ENCODE measurements around the gene BARX2. TPM values are rescaled to one million over a fixed set of nuclear protein-coding genes. Genes with fewer than 3 reads are reported as not detected.

Gene BARX2
- total and polyA plus RNA-seq, 5 donors: not detected

GRCh38 chr11:129402206-129403171 is 26.8 kb downstream of the BARX2 start:
- intact Hi-C loops (cut with DNase I): no loop called here
- Histone ChIP-seq H3K9me3 (ENCODE audit: control insufficient read depth, low read length) (no peaks in the 10 kb centered on the region), H3K27ac (ENCODE audit: low read length) (no peak overlapping the region), H3K4me1 (ENCODE audit: control insufficient read depth, insufficient read depth, low read length) (no peaks in the 10 kb centered on the region), H3K4me3 (ENCODE audit: low read length) (no peak overlapping the region), H3K27me3 (ENCODE audit: control insufficient read depth, insufficient read depth) (no peaks in the 10 kb centered on the region)
- ATAC-seq (no peak), DNase-seq (no peak)
- WGBS: 83% methylated on average over 3 of the region's 3 CpGs

- DNase-seq (no peak), ATAC-seq (no peak)
- H3K4me3 ChIP-seq (ENCODE audit: low read length): no peak overlapping the region
- H3K27me3 ChIP-seq (ENCODE audit: control insufficient read depth, insufficient read depth): no peaks in the 10 kb centered on the region
- WGBS: 76% methylated on average over 4 of the region's 4 CpGs
- H3K9me3 ChIP-seq (ENCODE audit: control insufficient read depth, low read length): no peaks in the 10 kb centered on the region
- intact Hi-C loops (cut with DNase I): no loop called here
- H3K27ac ChIP-seq (ENCODE audit: low read length): no peak overlapping the region
- no peaks in the 10 kb centered on the region for H3K4me1 ChIP-seq (ENCODE audit: control insufficient read depth, insufficient read depth, low read length)
Measured at GRCh38 chr11:129404731-129405130, 29.1 kb downstream of the BARX2 start.

GRCh38 chr11:129408865-129409444 is 33.3 kb downstream of the BARX2 start:
- H3K27me3 ChIP-seq (ENCODE audit: control insufficient read depth, insufficient read depth): no peaks in the 10 kb centered on the region
- intact Hi-C loops (cut with DNase I): no loop called here
- no peaks in the 10 kb centered on the region for H3K4me1 ChIP-seq (ENCODE audit: control insufficient read depth, insufficient read depth, low read length)
- DNase-seq: no peak
- no peaks in the 10 kb centered on the region for H3K9me3 ChIP-seq (ENCODE audit: control insufficient read depth, low read length)
- H3K4me3 ChIP-seq (ENCODE audit: low read length): no peak overlapping the region
- ATAC-seq: no peak
- H3K27ac ChIP-seq (ENCODE audit: low read length): no peak overlapping the region
- 72% methylated on average over 5 of the region's 5 CpGs for WGBS

- WGBS: 67% methylated on average over 3 of the region's 3 CpGs
- DNase-seq (no peak), ATAC-seq (no peak)
- Histone ChIP-seq H3K27ac (ENCODE audit: low read length) (no peak overlapping the region), H3K4me1 (ENCODE audit: control insufficient read depth, insufficient read depth, low read length) (no peaks in the 10 kb centered on the region), H3K27me3 (ENCODE audit: control insufficient read depth, insufficient read depth) (no peaks in the 10 kb centered on the region), H3K4me3 (ENCODE audit: low read length) (no peak overlapping the region), H3K9me3 (ENCODE audit: control insufficient read depth, low read length) (no peaks in the 10 kb centered on the region)
- intact Hi-C loops (cut with DNase I): no loop called here
Measured at GRCh38 chr11:129410395-129410960, 34.8 kb downstream of the BARX2 start.

- Histone ChIP-seq H3K27ac (ENCODE audit: low read length) (no peak overlapping the region), H3K4me3 (ENCODE audit: low read length) (no peak overlapping the region), H3K4me1 (ENCODE audit: control insufficient read depth, insufficient read depth, low read length) (no peaks in the 10 kb centered on the region), H3K27me3 (ENCODE audit: control insufficient read depth, insufficient read depth) (no peaks in the 10 kb centered on the region), H3K9me3 (ENCODE audit: control insufficient read depth, low read length) (no peaks in the 10 kb centered on the region)
- ATAC-seq (no peak), DNase-seq (no peak)
- intact Hi-C loops (cut with DNase I): no loop called here
- 52% methylated on average over 4 of the region's 4 CpGs for WGBS
Measured at GRCh38 chr11:129412494-129412893, 36.8 kb downstream of the BARX2 start.

- Histone ChIP-seq H3K4me3 (ENCODE audit: low read length) (no peak overlapping the region), H3K27ac (ENCODE audit: low read length) (no peak overlapping the region), H3K9me3 (ENCODE audit: control insufficient read depth, low read length) (no peaks in the 10 kb centered on the region), H3K4me1 (ENCODE audit: control insufficient read depth, insufficient read depth, low read length) (no peaks in the 10 kb centered on the region), H3K27me3 (ENCODE audit: control insufficient read depth, insufficient read depth) (no peaks in the 10 kb centered on the region)
- 80% methylated on average over 5 of the region's 5 CpGs for WGBS
- intact Hi-C loops (cut with DNase I): no loop called here
- no peak for DNase-seq
- no peak for ATAC-seq
Measured at GRCh38 chr11:129414144-129414872, 38.7 kb downstream of the BARX2 start.

GRCh38 chr11:129416080-129416820 is 40.6 kb downstream of the BARX2 start:
- no peaks in the 10 kb centered on the region for H3K4me1 ChIP-seq (ENCODE audit: control insufficient read depth, insufficient read depth, low read length)
- no peak for ATAC-seq
- DNase-seq: no peak
- H3K9me3 ChIP-seq (ENCODE audit: control insufficient read depth, low read length): no peaks in the 10 kb centered on the region
- intact Hi-C loops (cut with DNase I): no loop called here
- H3K4me3 ChIP-seq (ENCODE audit: low read length): no peak overlapping the region
- H3K27me3 ChIP-seq (ENCODE audit: control insufficient read depth, insufficient read depth): no peaks in the 10 kb centered on the region
- 89% methylated on average over 7 of the region's 7 CpGs for WGBS
- H3K27ac ChIP-seq (ENCODE audit: low read length): no peak overlapping the region

- 86% methylated on average over 7 of the region's 7 CpGs for WGBS
- Histone ChIP-seq H3K27me3 (ENCODE audit: control insufficient read depth, insufficient read depth) (no peaks in the 10 kb centered on the region), H3K9me3 (ENCODE audit: control insufficient read depth, low read length) (no peaks in the 10 kb centered on the region), H3K4me1 (ENCODE audit: control insufficient read depth, insufficient read depth, low read length) (no peaks in the 10 kb centered on the region), H3K27ac (ENCODE audit: low read length) (no peak overlapping the region), H3K4me3 (ENCODE audit: low read length) (no peak overlapping the region)
- ATAC-seq (no peak), DNase-seq (no peak)
- intact Hi-C loops (cut with DNase I): no loop called here
Measured at GRCh38 chr11:129417458-129417857, 41.8 kb downstream of the BARX2 start.

GRCh38 chr11:129418039-129418438 is 42.4 kb downstream of the BARX2 start:
- 69% methylated on average over 4 of the region's 4 CpGs for WGBS

GRCh38 chr11:129419386-129419785 is 43.7 kb downstream of the BARX2 start:
- Histone ChIP-seq H3K4me3 (ENCODE audit: low read length) (no peak overlapping the region), H3K9me3 (ENCODE audit: control insufficient read depth, low read length) (no peaks in the 10 kb centered on the region), H3K27me3 (ENCODE audit: control insufficient read depth, insufficient read depth) (no peaks in the 10 kb centered on the region), H3K27ac (ENCODE audit: low read length) (no peak overlapping the region), H3K4me1 (ENCODE audit: control insufficient read depth, insufficient read depth, low read length) (no peaks in the 10 kb centered on the region)
- intact Hi-C loops (cut with DNase I): no loop called here
- no peak for ATAC-seq
- no peak for DNase-seq
- 97% methylated on average over 3 of the region's 3 CpGs for WGBS

More at GRCh38 chr11:129418039-129418438, 42.4 kb downstream of the BARX2 start:
- no peak overlapping the region for H3K27ac ChIP-seq (ENCODE audit: low read length)
- H3K4me1 ChIP-seq (ENCODE audit: control insufficient read depth, insufficient read depth, low read length): no peaks in the 10 kb centered on the region
- no peak for ATAC-seq
- no peak overlapping the region for H3K4me3 ChIP-seq (ENCODE audit: low read length)
- no peak for DNase-seq
- H3K27me3 ChIP-seq (ENCODE audit: control insufficient read depth, insufficient read depth): no peaks in the 10 kb centered on the region
- no peaks in the 10 kb centered on the region for H3K9me3 ChIP-seq (ENCODE audit: control insufficient read depth, low read length)
- intact Hi-C loops (cut with DNase I): no loop called here
